AG04449 (cell line): Measurements from ENCODE around the gene BHLHE23.
"Not testable (repeated sequence)": the region's sequence is repeated elsewhere in the genome, so short reads cannot be mapped to it uniquely, and the experiment has no call there.

Source experiments
- CTCF ChIA-PET: fragments of 350-600 bp; formaldehyde crosslinking; extraction: SDS; loops from one replicate; lab custom pipeline; 2021; ENCODE audit warnings: antibody characterized with exemption; lab: Yijun Ruan, JAX
- POLR2A ChIA-PET: fragments of 400-600, 350-600 bp; formaldehyde crosslinking; extraction: SDS; loops from one replicate; lab custom pipeline; 2020; ENCODE audit warnings: antibody characterized with exemption, inconsistent platforms; lab: Yijun Ruan, JAX
- DNase-seq: peaks from one replicate; pipeline ENCODE4 v3.0.0-alpha.2; 2010; ENCODE audit warnings: low read depth, low spot score
- H3K4me3 ChIP-seq: 2 replicates; pipeline ENCODE4 v1.5.1; 2011; ENCODE audit warnings: low read depth, mild to moderate bottlenecking, control low read depth, low read length
- CTCF ChIP-seq: IDR thresholded peaks from one replicate; pipeline ENCODE4 v1.5.1; 2011; ENCODE audit warnings: mild to moderate bottlenecking, moderate library complexity, low read length, control low read depth, inconsistent platforms; ENCODE audit not compliant: insufficient read depth; ENCODE audit errors: missing control alignments

The BHLHE23 gene

GRCh38 chr20:63037669-63038268 lies 31.0 kb upstream of the BHLHE23 start:
- ChIA-PET CTCF (no interaction called here), POLR2A (no interaction called here)
- TF ChIP-seq CTCF = no peak
- H3K4me3 ChIP-seq = no peak overlapping the region
- DNase-seq = no peak

GRCh38 chr20:63036291-63036690 lies 29.5 kb upstream of the BHLHE23 start:
- no peak for TF ChIP-seq CTCF
- ChIA-PET CTCF (no interaction called here), POLR2A (no interaction called here)
- DNase-seq = no peak
- no peak overlapping the region for H3K4me3 ChIP-seq

- DNase-seq = no peak
- CTCF ChIA-PET = no interaction called here
- no peak for TF ChIP-seq CTCF
- POLR2A ChIA-PET = no interaction called here
- no peak overlapping the region for H3K4me3 ChIP-seq
Measured at GRCh38 chr20:63035603-63036185, 28.9 kb upstream of the BHLHE23 start.

GRCh38 chr20:63034710-63035602 lies 28.2 kb upstream of the BHLHE23 start:
- CTCF ChIA-PET, H3K4me3 ChIP-seq, DNase-seq, POLR2A ChIA-PET: not testable (repeated sequence)

GRCh38 chr20:63033794-63034709 lies 27.3 kb upstream of the BHLHE23 start:
- no peak for DNase-seq
- CTCF ChIA-PET = interaction anchor here (1.7 kb wide), 1 partner anchor 10 kb away, joined by 4 read pairs; no protein-coding TSS in a partner anchor
- no peak for TF ChIP-seq CTCF

More at GRCh38 chr20:63033794-63034709, 27.3 kb upstream of the BHLHE23 start:
- H3K4me3 ChIP-seq = no peak overlapping the region
- POLR2A ChIA-PET = no interaction called here
